Sciatic nerve (tissue), 2 donors: ENCODE data around the gene PRR33. TPM values are rescaled to one million over a fixed set of nuclear protein-coding genes. Genes with fewer than 3 reads are reported as not detected.
"Not testable (repeated sequence)": the region's sequence is repeated elsewhere in the genome, so short reads cannot be mapped to it uniquely, and the experiment has no call there.

Experiments
- ATAC-seq: fragments of 200-7000 bp; cut with Tn5 transposase; one replicate; pipeline ENCODE4 v1.9.1; 2020; ENCODE audit warnings: mild to moderate bottlenecking, moderate library complexity
- DNase-seq: peaks from one replicate; pipeline ENCODE4 v3.0.0-alpha.2; 2020; ENCODE audit warnings: low spot score
- intact Hi-C: fragments of 100-400 bp; cut with DNase I; formaldehyde crosslinking; loops from one replicate; pipeline ENCODE4 v1.14.2; 2022
- total RNA-seq: library from RNA; stranded (reverse); fragmentation: NEBNext Ultra II Directional; extraction: Animal tissue kit (Norgen Biotek cat#: 25700); gene quantifications from one replicate; pipeline ENCODE4 v1.2.1, GENCODE V29; 2021
- donor health status: DM: no; HTN: no; CAD: no.
- donor health status: DM: no; HTN: no; CAD: no.

The PRR33 gene
- total RNA-seq, 1 donor from 2014 or later, result not detected

DNA sequence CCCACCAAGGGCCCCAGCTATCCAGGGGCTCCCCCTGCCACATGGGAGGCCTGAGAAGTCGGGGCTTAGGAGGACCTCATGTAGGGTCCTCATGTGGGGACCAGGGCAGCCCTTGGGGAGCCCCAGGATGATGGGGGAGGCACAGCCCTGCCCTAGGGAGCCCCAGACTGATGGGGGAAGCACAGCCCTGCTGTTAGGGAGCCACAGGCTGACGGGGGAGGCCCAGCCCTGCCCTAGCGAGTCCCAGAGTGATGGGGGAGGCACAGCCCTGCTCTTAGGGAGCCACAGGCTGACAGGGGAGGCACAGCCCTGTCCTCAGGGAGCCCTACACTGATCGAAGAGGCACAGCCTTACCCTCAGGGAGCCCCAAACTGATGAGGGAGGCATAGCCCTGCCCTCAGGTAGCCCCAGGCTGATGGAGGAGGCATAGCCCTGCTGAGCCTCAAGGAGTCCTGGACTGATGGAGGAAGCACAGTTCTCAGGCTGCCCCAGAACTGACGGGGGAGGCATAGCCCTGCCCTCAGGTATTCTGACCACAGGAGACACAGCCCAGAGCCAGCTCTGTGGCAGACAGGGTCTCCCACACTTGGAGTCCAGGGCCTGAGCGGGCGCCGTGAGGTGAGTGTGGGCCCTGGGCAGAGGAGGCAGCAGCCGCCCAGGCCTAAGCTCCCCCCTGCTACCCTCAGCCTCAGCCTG, 10.8 kb downstream of the PRR33 start:
- ATAC-seq, result peak; percentile 8
- intact Hi-C loops, result no loop called here
- DNase-seq, result peak; percentile 58

- peak; percentile 87 for DNase-seq
- intact Hi-C loops, result no loop called here
- ATAC-seq, result peak; percentile 79
These were observed 11.6 kb downstream of the PRR33 start for GRCh38 chr11:1879941-1880720.

GRCh38 chr11:1879342-1879940, 12.3 kb downstream of the PRR33 start:
- intact Hi-C loops, result no loop called here
- ATAC-seq (no peak), DNase-seq (no peak)

DNA sequence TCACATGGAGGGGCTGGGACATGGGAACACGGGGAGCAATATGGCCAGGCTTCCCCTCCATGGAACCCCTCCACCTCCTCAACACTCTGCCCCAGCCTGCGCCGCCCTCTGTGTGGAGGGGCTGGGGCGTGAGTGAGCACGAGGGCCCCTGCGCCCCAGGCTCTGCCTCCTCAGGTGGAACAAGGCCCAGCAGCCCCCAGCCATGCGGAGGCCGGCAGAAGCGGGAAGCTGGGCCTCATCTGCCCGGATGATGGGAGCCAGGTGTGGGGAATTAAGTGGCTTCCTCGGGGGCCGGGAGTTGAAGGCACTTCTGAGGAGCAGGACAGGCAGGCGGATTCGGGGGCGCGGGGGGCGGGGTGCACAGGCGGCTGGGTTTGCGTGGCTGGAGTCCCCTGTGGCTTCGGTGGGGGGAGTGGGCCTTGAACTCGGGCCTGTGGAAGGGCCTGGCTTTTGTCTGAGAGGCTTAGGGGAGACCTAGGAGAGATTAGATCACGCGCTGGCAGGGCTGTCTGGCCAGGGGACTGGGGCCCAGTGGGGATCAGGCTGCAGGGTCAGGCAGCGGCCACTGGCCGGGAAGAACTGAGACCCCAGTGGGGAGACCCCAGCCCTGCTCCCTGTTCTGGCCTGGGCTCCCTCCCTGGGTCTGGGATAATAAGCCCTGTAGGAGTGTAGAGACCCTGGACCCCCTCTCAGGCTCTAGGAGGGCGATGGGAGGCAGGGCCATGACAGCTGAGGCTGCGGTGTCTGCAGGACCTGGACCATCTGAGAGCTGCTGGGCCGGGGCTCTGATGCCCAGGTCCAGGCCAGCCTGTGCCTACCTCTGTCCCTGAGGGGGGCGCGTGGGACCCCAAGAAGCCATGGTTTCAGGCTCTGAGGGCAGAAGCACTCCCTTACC, 13.3 kb downstream of the PRR33 start:
- peak; percentile 57 for DNase-seq
- intact Hi-C loops, result no loop called here
- no peak for ATAC-seq

DNA sequence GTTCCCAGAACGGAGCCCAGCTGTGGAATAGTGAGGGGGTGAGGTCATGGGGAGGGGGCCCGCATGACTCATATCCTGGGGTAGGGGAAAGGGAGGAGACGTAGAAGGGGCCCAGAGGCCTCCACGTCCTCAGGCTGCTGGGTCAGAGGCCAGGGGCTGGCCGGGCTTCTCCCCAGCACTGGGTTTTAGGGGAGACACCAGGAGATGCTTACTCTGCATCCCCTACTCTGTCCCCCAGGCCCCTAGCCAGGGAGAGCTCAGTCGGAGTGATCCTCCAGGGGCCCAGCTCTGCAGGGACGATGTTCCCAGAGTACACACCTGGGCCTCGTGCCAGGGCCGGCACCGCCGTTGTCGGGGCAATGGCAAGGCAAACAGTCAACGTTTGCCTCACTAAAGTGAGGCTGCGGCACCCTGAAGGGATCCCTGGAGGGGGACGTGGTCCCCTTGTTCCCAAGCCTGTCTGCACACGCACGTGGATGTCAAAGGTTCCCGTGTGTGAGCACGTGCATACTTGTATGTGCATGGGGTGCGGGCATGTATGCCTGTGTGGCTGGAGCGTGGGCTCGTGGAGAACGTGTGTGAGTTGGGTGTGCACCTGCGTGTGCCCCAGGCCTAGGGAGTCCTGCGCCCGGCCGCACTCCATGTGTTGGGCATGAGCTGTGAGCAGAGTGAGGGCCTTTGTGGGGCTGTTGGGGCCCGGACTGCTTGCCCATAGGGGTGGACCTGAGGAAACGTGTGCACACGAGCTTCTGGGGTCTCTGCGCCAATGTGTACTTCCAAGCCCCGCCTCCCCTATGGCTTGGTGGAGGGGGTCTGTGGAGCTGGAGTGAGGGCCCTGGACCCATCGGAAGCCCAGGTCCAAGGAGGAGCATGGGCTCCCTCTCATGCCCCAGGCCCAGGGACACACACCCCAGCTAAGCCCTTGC, 14.2 kb downstream of the PRR33 start:
- intact Hi-C loops, result no loop called here
- DNase-seq (peak; percentile 64), ATAC-seq (no peak)

- ATAC-seq, result no peak
- DNase-seq, result peak; percentile 79
- intact Hi-C loops, result no loop called here
These were observed 15.2 kb downstream of the PRR33 start for GRCh38 chr11:1876361-1877063.

GRCh38 chr11:1875851-1876301, 15.8 kb downstream of the PRR33 start:
- DNase-seq, ATAC-seq, intact Hi-C loops: not testable (repeated sequence)

DNA sequence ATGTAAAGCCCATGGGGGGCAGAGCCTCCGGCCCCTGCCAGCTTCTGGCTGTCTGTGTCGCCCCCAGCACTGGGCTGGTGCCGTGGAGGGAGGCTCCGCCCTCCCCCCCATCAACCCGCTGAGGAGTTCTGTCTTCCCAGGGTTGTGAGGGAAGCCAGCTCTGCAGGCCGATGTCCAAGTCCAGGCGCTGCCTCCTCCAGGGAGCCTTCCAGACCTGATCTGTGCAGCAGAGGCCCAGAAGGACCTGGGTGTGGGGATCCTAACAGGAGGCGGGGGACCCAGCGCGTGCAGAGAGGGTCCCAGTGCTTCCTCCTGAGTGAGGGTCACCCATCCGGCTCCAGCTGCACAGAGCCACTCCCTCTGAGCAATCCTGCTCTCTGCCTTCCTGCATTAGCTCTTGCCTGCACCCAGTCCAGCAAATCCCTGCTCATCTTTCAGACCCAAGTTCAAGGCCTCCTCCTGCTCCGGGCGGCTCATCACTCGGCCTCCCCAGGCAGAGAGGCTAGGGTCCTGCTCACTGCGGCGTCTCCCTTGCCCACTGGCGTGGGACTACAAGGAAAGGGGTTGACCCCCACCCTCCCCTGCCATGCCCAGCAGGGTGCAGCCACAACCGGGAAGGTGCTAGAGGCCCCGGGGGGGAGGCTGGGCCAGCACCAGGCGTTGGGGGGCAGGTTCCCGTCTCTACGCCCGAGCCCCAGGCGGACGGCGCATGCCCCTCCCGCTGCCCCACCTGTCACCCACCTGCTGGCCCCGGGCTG, 16.4 kb downstream of the PRR33 start:
- DNase-seq (peak; percentile 63), ATAC-seq (no peak)
- intact Hi-C loops, result no loop called here

DNA sequence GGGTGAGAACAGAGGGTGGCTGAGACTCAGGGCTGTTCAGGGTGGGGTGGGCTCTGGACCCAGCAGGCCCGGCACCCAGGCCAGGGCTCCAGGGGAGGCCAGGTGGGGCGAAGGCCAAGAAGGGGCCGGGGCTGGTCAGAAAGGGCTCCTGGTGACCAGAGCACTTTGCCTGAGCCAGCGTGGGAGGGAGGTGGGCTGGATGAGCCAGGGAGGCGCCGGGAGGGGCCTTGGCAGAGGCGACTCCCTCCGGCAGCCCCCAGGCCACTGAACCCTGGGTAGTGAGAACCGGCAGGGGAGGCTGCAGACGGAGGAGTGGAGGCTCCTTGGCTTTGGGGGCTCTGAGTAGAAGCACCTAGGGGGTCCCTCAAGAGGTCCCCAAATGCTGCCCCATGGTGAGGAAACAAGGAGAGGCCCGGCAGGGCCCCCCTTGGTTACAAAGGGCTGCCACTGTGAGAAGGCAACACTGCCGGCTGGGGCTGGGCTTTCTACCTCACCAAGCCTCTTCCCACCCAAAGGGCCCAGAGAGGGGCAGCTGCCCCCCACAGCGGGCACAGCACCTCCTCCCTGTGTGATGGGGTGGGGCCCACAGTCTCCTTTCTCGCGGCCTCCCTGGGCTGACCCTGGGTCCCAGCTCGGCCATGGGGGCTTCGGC, 17.1 kb downstream of the PRR33 start:
- intact Hi-C loops, DNase-seq, ATAC-seq: not testable (repeated sequence)

- DNase-seq, intact Hi-C loops, ATAC-seq: not testable (repeated sequence)
These were observed 17.9 kb downstream of the PRR33 start for GRCh38 chr11:1873813-1874150.

DNA sequence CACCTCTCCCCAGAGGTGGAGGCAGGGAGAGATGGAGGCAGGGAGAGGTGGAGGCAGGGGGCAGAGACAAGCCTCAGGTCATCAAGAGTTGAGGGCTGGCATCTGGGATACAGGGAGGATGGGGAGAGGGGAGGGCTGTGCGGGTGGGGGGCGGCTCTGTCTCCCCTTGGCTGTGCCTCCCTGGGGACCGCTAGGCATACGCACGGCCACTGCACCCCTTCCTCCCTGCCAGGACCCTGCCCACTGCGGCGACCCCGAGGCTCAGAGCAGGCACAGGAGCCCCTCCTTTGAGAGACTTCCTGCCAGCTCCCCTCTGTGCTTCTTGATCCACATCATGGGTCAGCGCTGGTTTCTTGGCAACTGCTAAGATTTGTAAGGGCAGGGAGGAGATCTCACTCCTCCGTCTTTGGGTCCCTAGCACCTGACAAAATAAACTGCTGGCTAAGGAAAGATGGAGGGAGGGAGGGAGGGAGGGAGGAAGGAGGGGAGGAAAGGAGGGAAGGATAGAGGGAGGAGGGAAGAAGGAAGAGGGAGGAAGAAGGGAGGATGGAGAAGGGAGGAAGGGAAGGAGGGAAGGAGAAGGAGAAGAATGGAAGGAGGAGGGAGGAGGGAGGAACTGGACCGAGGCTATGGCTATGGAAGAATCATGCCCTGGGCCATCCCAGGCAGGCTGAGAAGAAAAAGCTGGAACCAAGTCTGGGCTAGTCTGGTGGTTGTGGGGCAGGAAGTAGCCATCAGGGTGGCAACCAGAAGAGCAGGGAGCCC, 18.5 kb downstream of the PRR33 start:
- peak; percentile 72 for ATAC-seq
- DNase-seq, result no peak
- intact Hi-C loops, result no loop called here

- DNase-seq (no peak), ATAC-seq (no peak)
- intact Hi-C loops, result no loop called here
These were observed 19.3 kb downstream of the PRR33 start for GRCh38 chr11:1872267-1872985.

DNA sequence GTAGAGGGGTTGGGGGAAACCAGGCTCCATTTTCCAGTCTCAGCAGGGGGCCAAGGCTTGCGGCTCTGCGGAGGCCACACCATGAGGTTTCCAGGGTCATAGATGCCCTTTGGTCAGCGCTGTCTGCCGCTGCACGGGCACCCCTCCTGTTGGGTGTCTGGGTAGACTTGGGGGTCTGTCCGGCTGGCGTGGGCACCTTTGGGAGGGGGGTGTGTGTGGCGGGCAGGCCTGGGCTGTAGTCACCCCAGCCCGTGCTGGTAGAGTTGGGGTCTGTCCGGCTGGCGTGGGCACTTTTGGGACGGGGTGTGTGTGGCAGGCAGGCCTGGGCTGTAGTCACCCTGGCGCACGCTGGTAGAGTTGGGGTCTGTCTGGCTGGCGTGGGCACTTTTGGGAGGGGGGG, 20.2 kb downstream of the PRR33 start:
- ATAC-seq (no peak), DNase-seq (no peak)
- intact Hi-C loops, result no loop called here

- DNase-seq (no peak), ATAC-seq (peak; percentile 56)
- intact Hi-C loops, result no loop called here
These were observed 20.8 kb downstream of the PRR33 start for GRCh38 chr11:1870721-1871466.
